ENCODE data around the gene HPS5.

Gene HPS5

GRCh38 chr11:18358646-18359045 is 36.7 kb upstream of the HPS5 start:
- H2AFZ ChIP-seq (ENCODE audit: low read length): no peak overlapping the region
- no peaks in the 10 kb centered on the region for H3K9me3 ChIP-seq (ENCODE audit: insufficient read depth, low read depth, low read length)
- peaks cover 11% of the 10 kb centered on the region for H3K4me1 ChIP-seq (ENCODE audit: insufficient read depth, low read length, poor library complexity, severe bottlenecking)
- no peaks in the 10 kb centered on the region for H3F3A ChIP-seq (ENCODE audit: low read depth)
- no peaks in the 10 kb centered on the region for H3K27me3 ChIP-seq (ENCODE audit: insufficient read depth, low read length, poor library complexity, severe bottlenecking)
- peak overlapping the region; percentile 21 for H3K4me2 ChIP-seq (ENCODE audit: low read depth, low read length, poor library complexity, severe bottlenecking)
- H3K9me2 ChIP-seq (replicated peaks; ENCODE audit: low read depth, low read length): no peaks in the 10 kb centered on the region
- no peaks in the 10 kb centered on the region for H3K79me2 ChIP-seq (ENCODE audit: insufficient read depth, low read length)
- H3K4me3 ChIP-seq (ENCODE audit: low read length, poor library complexity, severe bottlenecking): no peak overlapping the region
- peaks cover 19% of the 10 kb centered on the region; the same call in 1 of the 2 replicates for H3K36me3 ChIP-seq (ENCODE audit: insufficient read depth, low read length)
- TF ChIP-seq EZH2phosphoT487 (IDR thresholded peaks at IDR 0.05; ENCODE audit: borderline replicate concordance) (no peak), CTCF (conservative IDR thresholded peaks at IDR 0.05; ENCODE audit: low read length) (no peak)
- H3K9ac ChIP-seq (ENCODE audit: low read depth, low read length, poor library complexity, severe bottlenecking): no peak overlapping the region
- no peaks in the 10 kb centered on the region for H4K20me1 ChIP-seq (ENCODE audit: insufficient read depth, low read length, poor library complexity, severe bottlenecking)

GRCh38 chr11:18352581-18352980 is 30.6 kb upstream of the HPS5 start:
- H3K4me3 ChIP-seq (ENCODE audit: low read length, poor library complexity, severe bottlenecking): no peak overlapping the region
- H4K20me1 ChIP-seq (ENCODE audit: insufficient read depth, low read length, poor library complexity, severe bottlenecking): no peaks in the 10 kb centered on the region
- H3K9me2 ChIP-seq (replicated peaks; ENCODE audit: low read depth, low read length): no peaks in the 10 kb centered on the region
- no peaks in the 10 kb centered on the region for H3K79me2 ChIP-seq (ENCODE audit: insufficient read depth, low read length)
- H3F3A ChIP-seq (ENCODE audit: low read depth): no peaks in the 10 kb centered on the region
- no peak overlapping the region for H3K4me2 ChIP-seq (ENCODE audit: low read depth, low read length, poor library complexity, severe bottlenecking)
- H3K36me3 ChIP-seq (ENCODE audit: insufficient read depth, low read length): peaks cover 12% of the 10 kb centered on the region; the same call in 1 of the 2 replicates
- peaks cover 2% of the 10 kb centered on the region for H3K4me1 ChIP-seq (ENCODE audit: insufficient read depth, low read length, poor library complexity, severe bottlenecking)
- no peak overlapping the region for H3K9ac ChIP-seq (ENCODE audit: low read depth, low read length, poor library complexity, severe bottlenecking)
- no peaks in the 10 kb centered on the region for H3K9me3 ChIP-seq (ENCODE audit: insufficient read depth, low read depth, low read length)
- H2AFZ ChIP-seq (ENCODE audit: low read length): no peak overlapping the region
- no peaks in the 10 kb centered on the region for H3K27me3 ChIP-seq (ENCODE audit: insufficient read depth, low read length, poor library complexity, severe bottlenecking)
- TF ChIP-seq CTCF (conservative IDR thresholded peaks at IDR 0.05; ENCODE audit: low read length) (no peak), EZH2phosphoT487 (IDR thresholded peaks at IDR 0.05; ENCODE audit: borderline replicate concordance) (no peak)

- TF ChIP-seq EZH2phosphoT487 (IDR thresholded peaks at IDR 0.05; ENCODE audit: borderline replicate concordance) (no peak), CTCF (conservative IDR thresholded peaks at IDR 0.05; ENCODE audit: low read length) (no peak)
- Histone ChIP-seq H3K4me2 (ENCODE audit: low read depth, low read length, poor library complexity, severe bottlenecking) (no peak overlapping the region), H3K79me2 (ENCODE audit: insufficient read depth, low read length) (no peaks in the 10 kb centered on the region), H3K4me3 (ENCODE audit: low read length, poor library complexity, severe bottlenecking) (no peak overlapping the region), H3K4me1 (ENCODE audit: insufficient read depth, low read length, poor library complexity, severe bottlenecking) (no peaks in the 10 kb centered on the region), H2AFZ (ENCODE audit: low read length) (no peak overlapping the region), H3K9ac (ENCODE audit: low read depth, low read length, poor library complexity, severe bottlenecking) (no peak overlapping the region), H3K9me2 (replicated peaks; ENCODE audit: low read depth, low read length) (no peaks in the 10 kb centered on the region), H3K36me3 (ENCODE audit: insufficient read depth, low read length) (peaks cover 27% of the 10 kb centered on the region; the same call in 1 of the 2 replicates), H3K27me3 (ENCODE audit: insufficient read depth, low read length, poor library complexity, severe bottlenecking) (no peaks in the 10 kb centered on the region), H3K9me3 (ENCODE audit: insufficient read depth, low read depth, low read length) (no peaks in the 10 kb centered on the region), H3F3A (ENCODE audit: low read depth) (no peaks in the 10 kb centered on the region), H4K20me1 (ENCODE audit: insufficient read depth, low read length, poor library complexity, severe bottlenecking) (no peaks in the 10 kb centered on the region)
Observed at GRCh38 chr11:18347471-18348125, 25.7 kb upstream of the HPS5 start.
